Liver (tissue), 9 donors: ENCODE results near the gene MTHFD1L. TPM values are rescaled to one million over a fixed set of nuclear protein-coding genes. Genes with fewer than 3 reads are reported as not detected.

Source experiments
- DNase-seq: peaks from one replicate; pipeline ENCODE4 v3.0.0-alpha.2; 2017; ENCODE audit warnings: low spot score
- H3K27ac ChIP-seq, 2 donors: one replicate each; pipeline ENCODE4 v1.7.0; 2013; ENCODE audit warnings: inconsistent platforms in 2 of 2, low read length in 2 of 2, control low read depth in 1 of 2, low read depth in 1 of 2, mild to moderate bottlenecking in 1 of 2
- H3K27me3 ChIP-seq, 4 donors: one replicate each; pipeline versions ENCODE4 v1.6.1 to v1.7.0; 2013; ENCODE audit warnings: low read length in 3 of 4, inconsistent platforms in 1 of 4, mild to moderate bottlenecking in 1 of 4, moderate library complexity in 1 of 4; ENCODE audit not compliant: control insufficient read depth in 4 of 4, insufficient read depth in 4 of 4
- H3K36me3 ChIP-seq, 4 donors: one replicate each; pipeline versions ENCODE4 v1.6.1 to v1.7.0; 2013; ENCODE audit warnings: low read length in 3 of 4, mild to moderate bottlenecking in 3 of 4, low read depth in 1 of 4, moderate library complexity in 1 of 4; ENCODE audit not compliant: control insufficient read depth in 4 of 4, insufficient read depth in 3 of 4
- H3K4me1 ChIP-seq, 4 donors: one replicate each; pipeline versions ENCODE4 v1.6.1 to v1.7.0; 2013; ENCODE audit warnings: low read length in 3 of 4, mild to moderate bottlenecking in 3 of 4, moderate library complexity in 1 of 4; ENCODE audit not compliant: control insufficient read depth in 4 of 4, insufficient read depth in 4 of 4
- H3K4me3 ChIP-seq, 3 donors: one replicate each; pipeline versions ENCODE4 v1.6.1 to v1.7.0; 2013; ENCODE audit warnings: low read length in 3 of 3, control low read depth in 1 of 3, low read depth in 1 of 3, mild to moderate bottlenecking in 1 of 3
- H3K9ac ChIP-seq, 2 donors: one replicate each; pipeline ENCODE4 v1.7.0; 2013; ENCODE audit warnings: low read length in 2 of 2, mild to moderate bottlenecking in 2 of 2, moderate library complexity in 2 of 2, control low read depth in 1 of 2, low read depth in 1 of 2
- H3K9me3 ChIP-seq, 4 donors: one replicate each; pipeline versions ENCODE4 v1.6.1 to v1.7.0; 2013; ENCODE audit warnings: low read length in 3 of 4; ENCODE audit not compliant: control insufficient read depth in 4 of 4
- EGR1 ChIP-seq, 2 donors: IDR thresholded peaks; 2 replicates each; pipeline ENCODE4 v1.6.1; 2016 to 2018; ENCODE audit warnings: antibody characterized with exemption in 2 of 2, low read depth in 2 of 2
- FOXA1 ChIP-seq: IDR thresholded peaks from 2 replicates; pipeline ENCODE4 v1.6.1; 2016; ENCODE audit warnings: antibody characterized with exemption
- FOXA2 ChIP-seq: IDR thresholded peaks from 2 replicates; pipeline ENCODE4 v1.6.1; 2016; ENCODE audit warnings: antibody characterized with exemption
- GABPA ChIP-seq, 2 donors: IDR thresholded peaks in 1 of 2; conservative IDR thresholded peaks in 1 of 2; 2 replicates each; pipeline ENCODE4 v1.6.1; 2016; ENCODE audit warnings: antibody characterized with exemption in 2 of 2, mild to moderate bottlenecking in 1 of 2, moderate library complexity in 1 of 2
- HNF4A ChIP-seq, 2 donors: conservative IDR thresholded peaks; 2 replicates each; pipeline ENCODE4 v1.6.1; 2016; ENCODE audit warnings: antibody characterized with exemption in 2 of 2, mild to moderate bottlenecking in 2 of 2
- HNF4G ChIP-seq: IDR thresholded peaks from 2 replicates; pipeline ENCODE4 v1.6.1; 2016; ENCODE audit warnings: antibody characterized with exemption
- JUND ChIP-seq, 2 donors: IDR thresholded peaks; 2 replicates each; pipeline ENCODE4 v1.6.1; 2016; ENCODE audit warnings: antibody characterized with exemption in 2 of 2
- NR2F2 ChIP-seq: IDR thresholded peaks from 2 replicates; pipeline ENCODE4 v1.6.1; 2016; ENCODE audit warnings: antibody characterized with exemption
- RAD21 ChIP-seq, 2 donors: IDR thresholded peaks; 2 replicates each; pipeline ENCODE4 v1.6.1; 2016; ENCODE audit warnings: antibody characterized with exemption in 2 of 2, mild to moderate bottlenecking in 2 of 2
- REST ChIP-seq: IDR thresholded peaks from 2 replicates; pipeline ENCODE4 v1.6.1; 2016; ENCODE audit warnings: antibody characterized with exemption, mild to moderate bottlenecking
- RXRA ChIP-seq, 2 donors: IDR thresholded peaks; 2 replicates each; pipeline ENCODE4 v1.6.1; 2017 to 2018; ENCODE audit warnings: antibody characterized with exemption in 2 of 2, mild to moderate bottlenecking in 1 of 2
- SP1 ChIP-seq: IDR thresholded peaks from 2 replicates; pipeline ENCODE4 v1.6.1; 2018; ENCODE audit warnings: antibody characterized with exemption, mild to moderate bottlenecking
- TAF1 ChIP-seq: conservative IDR thresholded peaks from 2 replicates; pipeline ENCODE4 v1.6.1; 2016; ENCODE audit warnings: antibody characterized with exemption, mild to moderate bottlenecking
- YY1 ChIP-seq: IDR thresholded peaks from 2 replicates; pipeline ENCODE4 v1.6.1; 2016; ENCODE audit warnings: antibody characterized with exemption, mild to moderate bottlenecking
- WGBS: extraction: QIAGEN DNeasy Blood & Tissue Kit; methylation state at CpG from one replicate; pipeline ENCODE4 v1.1.7; 2013; 5-methylcytosine and 5-hydroxymethylcytosine counted together
- polyA plus RNA-seq, 2 donors: library from polyadenylated mRNA; stranded (reverse) in 1 of 2; unstranded in 1 of 2; fragments of 200-250 nt in 1 of 2; fragments of >200 nt in 1 of 2; fragmentation: Nextera tagmentation in 1 of 2; extraction: Ambion mirVana in 1 of 2; gene quantifications; one replicate each; pipeline versions ENCODE4 v1.2.1 to v1.2.3, GENCODE V29; 2013 to 2015
- total RNA-seq, 2 donors: library from RNA; depleted of rRNA; stranded (reverse); fragments of >200 nt; gene quantifications; one replicate each; pipeline ENCODE4 v1.2.3, GENCODE V29; 2014
- TF ChIP-seq, protein P1 (sequence below): fragments of 150-350 bp; IDR thresholded peaks from 2 replicates; pipeline ENCODE4 v1.5.1; 2017; ENCODE audit warnings: improper control_type of control experiment, low read depth, low read length; ENCODE audit not compliant: missing input control
- TF ChIP-seq, protein P2 (sequence below): IDR thresholded peaks from 2 replicates; pipeline ENCODE4 v1.6.1; 2016; ENCODE audit warnings: antibody characterized with exemption
- TF ChIP-seq, protein P3 (sequence below): IDR thresholded peaks from 2 replicates; pipeline ENCODE4 v1.6.1; 2016; ENCODE audit warnings: antibody characterized with exemption
- TF ChIP-seq, protein P4 (sequence below): IDR thresholded peaks from 2 replicates; pipeline ENCODE4 v1.6.1; 2016; ENCODE audit warnings: antibody characterized with exemption
- donor health status: healthy.
- donor health status: healthy.
- donor health status: healthy.
- donor health status: healthy.
- donor health status: healthy.

The MTHFD1L gene
- total and polyA plus RNA-seq, 4 donors, result 2.0 to 7.7 (median 2.8) TPM

- peaks cover 0 to 7% (median 0%) of the 10 kb centered on the region in 4 donors for H3K4me1 ChIP-seq
- TF ChIP-seq RXRA (IDR thresholded peaks at IDR 0.05) (no peak), FOXA1 (no peak), JUND (IDR thresholded peaks at IDR 0.05) (no peak), HNF4A (conservative IDR thresholded peaks at IDR 0.05) (no peak), HNF4G (no peak), EGR1 (IDR thresholded peaks at IDR 0.05; ENCODE audit: low read depth in 2 of 2) (no peak), NR2F2 (no peak), GABPA (IDR thresholded peaks at IDR 0.05 in 1 of 2, conservative IDR thresholded peaks at IDR 0.05 in 1 of 2) (no peak), YY1 (no peak), SP1 (no peak), FOXA2 (no peak), REST (no peak), RAD21 (IDR thresholded peaks at IDR 0.05) (no peak), TAF1 (no peak)
- TF ChIP-seq, protein P1, sequence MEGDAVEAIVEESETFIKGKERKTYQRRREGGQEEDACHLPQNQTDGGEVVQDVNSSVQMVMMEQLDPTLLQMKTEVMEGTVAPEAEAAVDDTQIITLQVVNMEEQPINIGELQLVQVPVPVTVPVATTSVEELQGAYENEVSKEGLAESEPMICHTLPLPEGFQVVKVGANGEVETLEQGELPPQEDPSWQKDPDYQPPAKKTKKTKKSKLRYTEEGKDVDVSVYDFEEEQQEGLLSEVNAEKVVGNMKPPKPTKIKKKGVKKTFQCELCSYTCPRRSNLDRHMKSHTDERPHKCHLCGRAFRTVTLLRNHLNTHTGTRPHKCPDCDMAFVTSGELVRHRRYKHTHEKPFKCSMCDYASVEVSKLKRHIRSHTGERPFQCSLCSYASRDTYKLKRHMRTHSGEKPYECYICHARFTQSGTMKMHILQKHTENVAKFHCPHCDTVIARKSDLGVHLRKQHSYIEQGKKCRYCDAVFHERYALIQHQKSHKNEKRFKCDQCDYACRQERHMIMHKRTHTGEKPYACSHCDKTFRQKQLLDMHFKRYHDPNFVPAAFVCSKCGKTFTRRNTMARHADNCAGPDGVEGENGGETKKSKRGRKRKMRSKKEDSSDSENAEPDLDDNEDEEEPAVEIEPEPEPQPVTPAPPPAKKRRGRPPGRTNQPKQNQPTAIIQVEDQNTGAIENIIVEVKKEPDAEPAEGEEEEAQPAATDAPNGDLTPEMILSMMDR, result no peak
- TF ChIP-seq, protein P2, sequence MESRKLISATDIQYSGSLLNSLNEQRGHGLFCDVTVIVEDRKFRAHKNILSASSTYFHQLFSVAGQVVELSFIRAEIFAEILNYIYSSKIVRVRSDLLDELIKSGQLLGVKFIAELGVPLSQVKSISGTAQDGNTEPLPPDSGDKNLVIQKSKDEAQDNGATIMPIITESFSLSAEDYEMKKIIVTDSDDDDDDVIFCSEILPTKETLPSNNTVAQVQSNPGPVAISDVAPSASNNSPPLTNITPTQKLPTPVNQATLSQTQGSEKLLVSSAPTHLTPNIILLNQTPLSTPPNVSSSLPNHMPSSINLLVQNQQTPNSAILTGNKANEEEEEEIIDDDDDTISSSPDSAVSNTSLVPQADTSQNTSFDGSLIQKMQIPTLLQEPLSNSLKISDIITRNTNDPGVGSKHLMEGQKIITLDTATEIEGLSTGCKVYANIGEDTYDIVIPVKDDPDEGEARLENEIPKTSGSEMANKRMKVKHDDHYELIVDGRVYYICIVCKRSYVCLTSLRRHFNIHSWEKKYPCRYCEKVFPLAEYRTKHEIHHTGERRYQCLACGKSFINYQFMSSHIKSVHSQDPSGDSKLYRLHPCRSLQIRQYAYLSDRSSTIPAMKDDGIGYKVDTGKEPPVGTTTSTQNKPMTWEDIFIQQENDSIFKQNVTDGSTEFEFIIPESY, result no peak
- TF ChIP-seq, protein P3, sequence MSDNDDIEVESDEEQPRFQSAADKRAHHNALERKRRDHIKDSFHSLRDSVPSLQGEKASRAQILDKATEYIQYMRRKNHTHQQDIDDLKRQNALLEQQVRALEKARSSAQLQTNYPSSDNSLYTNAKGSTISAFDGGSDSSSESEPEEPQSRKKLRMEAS, result no peak
- TF ChIP-seq, protein P4, sequence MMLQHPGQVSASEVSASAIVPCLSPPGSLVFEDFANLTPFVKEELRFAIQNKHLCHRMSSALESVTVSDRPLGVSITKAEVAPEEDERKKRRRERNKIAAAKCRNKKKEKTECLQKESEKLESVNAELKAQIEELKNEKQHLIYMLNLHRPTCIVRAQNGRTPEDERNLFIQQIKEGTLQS, result no peak
- no peak overlapping the region for H3K27ac ChIP-seq
- H3K9me3 ChIP-seq, result peaks cover 0 to 2% (median 0%) of the 10 kb centered on the region in 4 donors
- H3K36me3 ChIP-seq, result no peaks in the 10 kb centered on the region
- no peaks in the 10 kb centered on the region for H3K27me3 ChIP-seq
- H3K9ac ChIP-seq, result no peak overlapping the region
- no peak overlapping the region for H3K4me3 ChIP-seq
- WGBS, result 91% methylated on average over 5 of the region's 5 CpGs
- no peak for DNase-seq
Observed at GRCh38 chr6:151029970-151030369, 164.5 kb downstream of the MTHFD1L start.
